Measurements from ENCODE around the gene NCEH1. TPM values are rescaled to one million over a fixed set of nuclear protein-coding genes. Genes with fewer than 3 reads are reported as not detected.

NCEH1 gene
- polyA plus RNA-seq, 1 of the 3 experiments (the other 2 are of a cell fraction) = 7.5 TPM

- no peak overlapping the region for H2AFZ ChIP-seq (ENCODE audit: low read depth)
Measured at GRCh38 chr3:172739462-172739861, 28.6 kb upstream of the NCEH1 start.

DNA sequence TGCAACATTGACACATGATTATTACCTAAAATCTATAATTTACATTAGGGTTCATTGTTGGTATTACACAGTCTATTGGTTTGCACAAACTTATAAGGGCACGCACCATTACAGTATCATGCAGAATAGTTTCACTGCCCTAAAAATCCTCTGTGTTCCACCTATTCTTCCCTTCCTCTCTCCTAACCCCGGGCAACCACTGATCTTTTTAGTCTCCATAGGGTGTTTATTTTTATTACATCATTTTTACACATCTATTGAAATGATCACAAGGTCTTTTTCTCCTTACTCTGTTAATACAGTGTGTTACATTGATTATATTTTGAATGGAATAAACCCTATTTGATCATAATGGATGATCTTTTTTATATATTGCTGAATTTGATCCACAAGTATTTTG lies 24.1 kb upstream of the NCEH1 start:
- Histone ChIP-seq H3K9me2 (no peaks in the 10 kb centered on the region), H2AFZ (ENCODE audit: low read depth) (no peak overlapping the region), H3K27me3 (ENCODE audit: insufficient read depth) (no peaks in the 10 kb centered on the region), H4K20me1 (ENCODE audit: insufficient read depth) (no peaks in the 10 kb centered on the region), H3F3A (replicated peaks; ENCODE audit: insufficient read depth) (no peaks in the 10 kb centered on the region), H3K4me2 (no peak overlapping the region), H3K36me3 (replicated peaks in 1 of 2; ENCODE audit: control insufficient read depth in 1 of 2, insufficient read depth in 2 of 2, low read length in 1 of 2) (no peaks in the 10 kb centered on the region), H3K4me1 (ENCODE audit: control insufficient read depth in 1 of 2, insufficient read depth in 2 of 2, low read depth in 1 of 2, low read length in 1 of 2) (no peaks in the 10 kb centered on the region), H3K79me2 (ENCODE audit: insufficient read depth) (no peaks in the 10 kb centered on the region), H3K9me3 (no peaks in the 10 kb centered on the region), H3K4me3 (ENCODE audit: low read depth in 2 of 2, low read length in 1 of 2) (no peak overlapping the region), H3K27ac (ENCODE audit: low read depth in 2 of 2, low read length in 1 of 2) (no peak overlapping the region), H3K9ac (no peak overlapping the region)
- CTCF ChIA-PET = no interaction called here
- POLR2A ChIA-PET = no interaction called here
- 81% methylated on average over 2 of the region's 2 CpGs for WGBS (ENCODE audit: low lambda C conversion rate)
- no peak for DNase-seq
- TF ChIP-seq FOXM1 (IDR thresholded peaks at IDR 0.05; ENCODE audit: low read depth) = no peak
- no peak for TF ChIP-seq USF2 (IDR thresholded peaks at IDR 0.05; ENCODE audit: borderline replicate concordance, low read depth, low read length)
- TF ChIP-seq, protein P1, sequence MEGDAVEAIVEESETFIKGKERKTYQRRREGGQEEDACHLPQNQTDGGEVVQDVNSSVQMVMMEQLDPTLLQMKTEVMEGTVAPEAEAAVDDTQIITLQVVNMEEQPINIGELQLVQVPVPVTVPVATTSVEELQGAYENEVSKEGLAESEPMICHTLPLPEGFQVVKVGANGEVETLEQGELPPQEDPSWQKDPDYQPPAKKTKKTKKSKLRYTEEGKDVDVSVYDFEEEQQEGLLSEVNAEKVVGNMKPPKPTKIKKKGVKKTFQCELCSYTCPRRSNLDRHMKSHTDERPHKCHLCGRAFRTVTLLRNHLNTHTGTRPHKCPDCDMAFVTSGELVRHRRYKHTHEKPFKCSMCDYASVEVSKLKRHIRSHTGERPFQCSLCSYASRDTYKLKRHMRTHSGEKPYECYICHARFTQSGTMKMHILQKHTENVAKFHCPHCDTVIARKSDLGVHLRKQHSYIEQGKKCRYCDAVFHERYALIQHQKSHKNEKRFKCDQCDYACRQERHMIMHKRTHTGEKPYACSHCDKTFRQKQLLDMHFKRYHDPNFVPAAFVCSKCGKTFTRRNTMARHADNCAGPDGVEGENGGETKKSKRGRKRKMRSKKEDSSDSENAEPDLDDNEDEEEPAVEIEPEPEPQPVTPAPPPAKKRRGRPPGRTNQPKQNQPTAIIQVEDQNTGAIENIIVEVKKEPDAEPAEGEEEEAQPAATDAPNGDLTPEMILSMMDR (IDR thresholded peaks at IDR 0.05) = no peak
- no peak for TF ChIP-seq YY1 (IDR thresholded peaks at IDR 0.05; ENCODE audit: low read depth)
- no peak for TF ChIP-seq RAD21 (IDR thresholded peaks at IDR 0.05; ENCODE audit: low read length)
- no peak for TF ChIP-seq EP300 (IDR thresholded peaks at IDR 0.05; ENCODE audit: borderline replicate concordance in 1 of 2, low read depth in 1 of 2, low read length in 1 of 2)
- no peak for TF ChIP-seq SMC3 (IDR thresholded peaks at IDR 0.05; ENCODE audit: low read depth, low read length)
- no peak for TF ChIP-seq ZBTB33 (IDR thresholded peaks at IDR 0.05; ENCODE audit: borderline replicate concordance, low read depth)

More at GRCh38 chr3:172739462-172739861, 28.6 kb upstream of the NCEH1 start:
- Histone ChIP-seq H3K9ac (no peak overlapping the region), H3K4me3 (ENCODE audit: low read depth in 2 of 2, low read length in 1 of 2) (no peak overlapping the region), H3K4me2 (no peak overlapping the region), H3K36me3 (replicated peaks in 1 of 2; ENCODE audit: control insufficient read depth in 1 of 2, insufficient read depth in 2 of 2, low read length in 1 of 2) (no peaks in the 10 kb centered on the region), H3K27ac (ENCODE audit: low read depth in 2 of 2, low read length in 1 of 2) (no peak overlapping the region), H3K9me2 (no peaks in the 10 kb centered on the region), H3K27me3 (ENCODE audit: insufficient read depth) (no peaks in the 10 kb centered on the region), H3K79me2 (ENCODE audit: insufficient read depth) (no peaks in the 10 kb centered on the region), H3K4me1 (ENCODE audit: control insufficient read depth in 1 of 2, insufficient read depth in 2 of 2, low read depth in 1 of 2, low read length in 1 of 2) (no peaks in the 10 kb centered on the region), H3F3A (replicated peaks; ENCODE audit: insufficient read depth) (no peaks in the 10 kb centered on the region), H4K20me1 (ENCODE audit: insufficient read depth) (no peaks in the 10 kb centered on the region), H3K9me3 (no peaks in the 10 kb centered on the region)
- TF ChIP-seq GABPA (IDR thresholded peaks at IDR 0.05; ENCODE audit: low read depth) (no peak), GATA2 (CRISPR knock-in tag; IDR thresholded peaks at IDR 0.05) (no peak), MEF2A (IDR thresholded peaks at IDR 0.05; ENCODE audit: borderline replicate concordance, low read depth) (no peak), TEAD4 (IDR thresholded peaks at IDR 0.05; ENCODE audit: borderline replicate concordance, insufficient read depth) (no peak), RAD21 (IDR thresholded peaks at IDR 0.05; ENCODE audit: low read length) (no peak), TAF1 (IDR thresholded peaks at IDR 0.05; ENCODE audit: borderline replicate concordance, low read depth, low read length) (no peak), SMC3 (IDR thresholded peaks at IDR 0.05; ENCODE audit: low read depth, low read length) (no peak), MXI1 (IDR thresholded peaks at IDR 0.05; ENCODE audit: low read depth, low read length) (no peak), REST (IDR thresholded peaks at IDR 0.05; ENCODE audit: low read depth, low read length) (no peak)
- TF ChIP-seq, protein P2, sequence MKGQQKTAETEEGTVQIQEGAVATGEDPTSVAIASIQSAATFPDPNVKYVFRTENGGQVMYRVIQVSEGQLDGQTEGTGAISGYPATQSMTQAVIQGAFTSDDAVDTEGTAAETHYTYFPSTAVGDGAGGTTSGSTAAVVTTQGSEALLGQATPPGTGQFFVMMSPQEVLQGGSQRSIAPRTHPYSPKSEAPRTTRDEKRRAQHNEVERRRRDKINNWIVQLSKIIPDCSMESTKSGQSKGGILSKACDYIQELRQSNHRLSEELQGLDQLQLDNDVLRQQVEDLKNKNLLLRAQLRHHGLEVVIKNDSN (IDR thresholded peaks at IDR 0.05; ENCODE audit: borderline replicate concordance, low read depth) = no peak
- 33% methylated on average over 1 of the region's 1 CpG for WGBS (ENCODE audit: low lambda C conversion rate)
- DNase-seq = no peak
- POLR2A ChIA-PET = no interaction called here
- CTCF ChIA-PET = interaction anchor here (0.9 to 1.1 kb wide), 2 partner anchors 11 to 28 kb away, joined by 3 to 4 read pairs; partner anchors contain the start of gene ECT2
